ENCODE data around the gene SH2D1B.

The SH2D1B gene

GRCh38 chr1:162397943-162398560, 13.9 kb downstream of the SH2D1B start:
- no peak for ATAC-seq

DNA sequence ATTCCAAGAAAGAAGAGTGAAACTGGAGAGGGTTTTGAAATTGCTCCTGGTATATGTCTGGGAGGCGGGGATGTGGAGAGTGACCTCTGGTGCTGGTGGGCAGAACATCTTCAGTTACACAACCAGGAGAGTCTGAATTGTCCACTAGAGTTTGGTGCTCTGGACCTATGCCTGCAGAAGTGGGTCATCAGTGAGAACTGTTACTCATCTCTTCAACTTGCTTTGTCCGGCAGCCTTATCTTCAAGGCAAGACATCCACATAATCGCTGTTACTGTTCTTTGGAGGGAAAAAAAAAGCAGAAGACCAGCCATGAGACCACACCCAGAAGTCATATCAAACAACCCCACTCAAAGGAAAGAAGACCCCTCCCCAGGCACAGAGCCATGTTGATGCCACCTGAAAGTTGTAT, 14.9 kb downstream of the SH2D1B start:
- ATAC-seq: no peak

- ATAC-seq: no peak
These were observed 15.6 kb downstream of the SH2D1B start for GRCh38 chr1:162396201-162396906.

GRCh38 chr1:162391790-162392563, 20.0 kb downstream of the SH2D1B start:
- ATAC-seq: no peak

DNA sequence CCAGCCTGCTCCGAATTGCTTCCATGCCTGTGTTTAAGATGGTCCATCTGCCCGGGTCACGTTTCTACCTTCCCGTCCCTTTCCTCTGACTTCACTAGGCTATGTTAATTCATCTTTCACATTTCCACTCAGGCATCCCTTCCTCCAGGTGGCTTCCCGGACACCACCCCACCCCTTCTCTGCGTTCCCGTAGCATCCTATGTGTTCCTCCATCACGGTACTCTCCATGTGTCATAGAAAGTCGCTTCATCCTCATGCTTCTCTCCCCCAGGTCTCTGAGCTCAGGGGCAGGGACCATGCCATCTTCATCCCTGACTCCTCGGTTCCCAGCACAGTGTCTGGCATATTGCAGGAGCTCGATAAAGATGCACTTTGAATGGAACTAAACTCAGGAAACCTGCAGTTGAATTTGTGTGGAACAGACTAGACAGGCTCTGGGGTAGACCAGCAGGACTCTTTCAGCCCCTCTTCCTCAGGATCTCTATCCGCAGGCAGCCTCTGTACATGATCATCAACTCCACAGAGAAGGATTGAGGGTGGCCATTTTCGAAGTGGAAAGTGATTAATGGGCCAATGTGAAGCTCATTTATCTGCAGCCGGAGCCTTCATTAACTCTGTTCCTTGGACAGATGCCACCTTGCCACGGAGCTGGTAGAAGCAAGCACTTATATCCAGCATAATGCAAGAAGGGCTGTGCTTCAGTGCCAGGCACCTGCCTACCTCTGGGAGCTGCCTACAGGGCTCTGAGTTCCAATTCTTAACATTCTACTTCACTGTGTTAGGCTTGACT, 21.3 kb downstream of the SH2D1B start:
- ATAC-seq: no peak

DNA sequence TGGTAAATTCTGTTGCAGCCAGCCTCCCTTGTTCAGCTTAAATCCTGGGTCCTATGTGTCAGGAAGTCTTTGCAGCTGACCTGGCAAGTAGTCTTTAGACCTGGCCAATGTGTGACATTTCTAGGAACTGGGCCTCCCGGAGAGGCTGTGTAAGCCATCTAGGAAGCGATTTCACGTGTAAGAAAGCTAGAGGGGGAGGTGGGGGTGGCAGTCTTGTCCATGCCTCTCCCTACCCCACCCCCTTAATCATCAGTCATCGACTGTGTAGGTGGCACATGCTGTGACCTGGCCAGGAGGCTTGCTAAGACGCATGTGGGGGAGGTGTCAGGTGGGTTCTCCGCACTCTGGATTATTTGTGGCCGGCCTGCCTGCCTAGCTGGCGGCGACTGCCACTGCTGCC, 22.0 kb downstream of the SH2D1B start:
- ATAC-seq: no peak

GRCh38 chr1:162389021-162389818, 22.7 kb downstream of the SH2D1B start:
- no peak for ATAC-seq

DNA sequence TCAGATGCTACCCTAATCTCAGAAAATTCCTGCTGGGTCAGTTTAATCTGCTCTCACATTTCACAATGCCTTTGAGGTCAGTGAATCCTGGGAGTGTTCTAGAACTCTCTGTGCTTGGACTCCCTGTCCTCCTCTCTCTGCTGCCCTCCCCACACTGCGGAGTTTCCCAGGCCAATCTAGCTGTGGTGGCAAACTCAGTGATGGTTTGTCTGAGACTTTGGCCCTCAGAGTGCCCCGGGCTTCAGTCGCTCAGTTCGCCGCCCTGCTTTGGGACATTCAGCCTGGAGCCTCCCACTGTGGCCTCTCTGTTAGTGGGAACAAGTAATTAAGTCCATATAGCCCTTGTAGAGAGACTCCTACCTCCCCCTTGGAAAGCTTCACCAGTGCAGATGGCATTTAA, 23.3 kb downstream of the SH2D1B start:
- no peak for ATAC-seq

- no peak for ATAC-seq
These were observed 23.8 kb downstream of the SH2D1B start for GRCh38 chr1:162388083-162388594.

DNA sequence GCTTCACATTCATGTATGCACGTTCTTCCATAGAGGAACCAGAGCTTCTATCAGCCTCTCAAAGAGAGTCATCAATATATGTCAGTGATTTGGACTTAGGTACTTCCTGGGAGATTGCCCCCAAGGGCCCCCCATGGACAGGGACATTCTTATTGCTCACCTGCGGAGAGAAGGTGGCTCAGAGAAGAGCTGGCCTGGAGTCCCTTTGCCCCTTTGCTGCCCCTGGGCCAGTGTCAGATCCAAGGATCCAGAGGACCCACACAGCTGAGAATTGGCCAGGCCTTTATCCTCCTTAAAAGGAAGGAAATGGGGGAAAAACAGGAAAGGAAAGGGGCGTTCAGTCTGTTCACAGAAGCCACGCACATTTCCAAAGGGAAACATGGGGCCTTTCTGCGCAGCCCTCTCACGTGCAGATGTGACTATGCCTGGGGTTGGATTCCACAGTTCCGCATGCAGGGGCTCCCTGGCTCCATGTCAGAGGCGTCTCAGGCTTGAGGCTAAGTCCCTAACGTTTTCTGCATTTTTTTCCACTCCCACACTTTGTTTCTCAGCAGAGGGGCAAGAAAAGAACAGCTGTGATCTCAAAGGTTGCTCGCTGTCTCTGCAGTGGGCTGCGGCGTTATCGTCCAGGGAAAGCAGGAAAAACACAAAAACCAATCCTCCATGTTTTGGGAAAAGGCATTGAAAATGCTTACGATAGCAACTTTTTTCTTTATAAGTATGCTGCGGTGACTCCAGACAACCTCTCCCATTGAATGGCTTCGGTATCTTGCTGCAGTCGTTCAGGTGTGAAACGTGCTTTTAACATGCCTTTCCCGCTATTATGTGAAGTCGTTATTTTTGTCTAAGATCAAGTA, 24.5 kb downstream of the SH2D1B start:
- ATAC-seq: no peak

GRCh38 chr1:162386292-162387225, 25.4 kb downstream of the SH2D1B start:
- ATAC-seq: no peak

- ATAC-seq: no peak
These were observed 26.2 kb downstream of the SH2D1B start for GRCh38 chr1:162385702-162386101.

- no peak for ATAC-seq
These were observed 26.7 kb downstream of the SH2D1B start for GRCh38 chr1:162385280-162385623.

DNA sequence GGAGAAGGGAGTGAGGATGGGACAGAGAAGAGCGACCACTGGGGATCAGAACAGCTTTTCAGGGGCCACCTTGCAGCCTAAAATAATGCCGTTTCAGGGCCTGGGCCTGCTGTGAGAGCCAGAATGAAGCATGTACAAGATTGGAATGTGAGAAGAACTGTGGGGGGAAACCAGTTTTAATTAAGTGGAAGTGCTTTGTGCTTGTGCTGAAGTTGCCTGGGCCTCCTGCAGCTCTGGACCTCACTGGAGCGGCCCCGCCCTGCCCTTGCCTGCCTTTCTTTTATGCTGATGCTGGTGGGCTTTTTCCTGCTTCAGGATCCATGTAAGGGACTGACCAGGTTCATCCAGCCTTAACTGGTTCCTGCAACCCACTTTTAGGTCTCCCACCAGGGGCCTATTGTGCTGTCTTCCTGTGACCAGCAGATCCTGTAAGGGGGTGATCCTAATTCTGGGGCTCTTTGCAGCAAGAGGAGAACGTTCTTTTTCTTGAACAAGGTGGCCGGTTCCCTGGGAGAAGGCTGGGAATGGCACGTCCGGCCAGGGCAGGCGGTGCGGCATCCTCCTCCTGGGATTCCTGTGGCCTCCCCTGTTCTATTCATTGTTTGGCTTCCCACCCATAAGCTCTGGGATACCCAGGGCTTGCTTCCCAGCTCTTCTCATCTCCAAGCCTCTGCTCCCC, 27.2 kb downstream of the SH2D1B start:
- no peak for ATAC-seq

DNA sequence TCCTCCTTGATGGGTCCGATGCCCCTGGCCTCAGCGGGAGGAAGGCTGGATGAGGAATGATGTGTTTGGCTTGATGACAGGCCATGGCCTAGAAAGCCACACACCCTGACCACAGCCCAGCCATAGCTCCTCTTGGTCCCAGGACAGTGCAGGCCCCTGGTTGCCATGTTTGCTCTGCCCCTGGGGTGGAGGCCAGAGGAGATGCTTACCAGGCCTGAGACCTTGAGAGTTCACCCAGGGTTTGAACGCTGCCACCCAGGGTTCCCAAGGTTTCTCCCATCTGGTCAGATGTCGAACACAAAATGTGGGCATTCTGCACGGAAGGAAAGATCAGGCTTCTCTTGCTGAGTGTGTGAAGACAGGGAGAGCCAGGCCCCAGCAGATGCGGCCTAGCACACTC, 27.8 kb downstream of the SH2D1B start:
- no peak for ATAC-seq

DNA sequence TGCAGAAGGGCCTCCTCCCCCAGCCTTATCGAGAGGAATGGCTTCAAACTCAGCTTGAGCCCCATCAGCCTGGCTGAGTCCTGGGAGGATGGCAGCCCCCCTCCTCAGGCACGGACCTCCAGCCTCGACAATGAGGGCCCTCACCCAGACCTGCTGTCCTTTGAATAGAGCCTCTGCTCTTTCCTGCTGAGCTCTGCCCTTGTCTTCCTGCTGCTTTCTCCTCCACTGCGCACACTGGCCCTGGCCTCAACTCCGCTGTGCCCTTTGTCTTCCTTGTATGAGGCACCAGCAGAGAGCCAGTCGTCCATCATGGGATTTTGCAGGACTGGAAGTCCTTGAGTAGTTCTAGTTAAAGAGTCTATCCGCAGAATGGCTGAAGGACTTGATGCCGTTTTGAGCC, 28.4 kb downstream of the SH2D1B start:
- ATAC-seq: no peak

DNA sequence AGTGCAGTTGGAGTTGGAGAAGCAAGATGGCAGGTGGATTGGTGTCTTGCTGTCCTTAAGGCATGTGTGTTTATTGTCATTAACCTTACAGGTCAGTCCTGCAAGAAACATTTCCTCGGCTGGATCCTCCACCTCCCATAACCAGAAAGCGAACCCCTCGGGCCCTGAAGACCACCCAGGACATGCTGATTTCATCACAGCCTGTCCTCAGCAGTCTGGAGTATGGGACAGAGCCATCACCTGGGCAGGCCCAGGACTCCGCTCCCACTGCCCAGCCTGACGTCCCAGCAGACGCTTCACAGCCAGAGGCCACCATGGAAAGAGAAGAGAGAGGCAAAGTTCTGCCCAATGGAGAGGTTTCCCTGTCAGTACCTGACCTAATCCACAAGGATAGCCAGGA, 28.8 kb downstream of the SH2D1B start:
- no peak for ATAC-seq

DNA sequence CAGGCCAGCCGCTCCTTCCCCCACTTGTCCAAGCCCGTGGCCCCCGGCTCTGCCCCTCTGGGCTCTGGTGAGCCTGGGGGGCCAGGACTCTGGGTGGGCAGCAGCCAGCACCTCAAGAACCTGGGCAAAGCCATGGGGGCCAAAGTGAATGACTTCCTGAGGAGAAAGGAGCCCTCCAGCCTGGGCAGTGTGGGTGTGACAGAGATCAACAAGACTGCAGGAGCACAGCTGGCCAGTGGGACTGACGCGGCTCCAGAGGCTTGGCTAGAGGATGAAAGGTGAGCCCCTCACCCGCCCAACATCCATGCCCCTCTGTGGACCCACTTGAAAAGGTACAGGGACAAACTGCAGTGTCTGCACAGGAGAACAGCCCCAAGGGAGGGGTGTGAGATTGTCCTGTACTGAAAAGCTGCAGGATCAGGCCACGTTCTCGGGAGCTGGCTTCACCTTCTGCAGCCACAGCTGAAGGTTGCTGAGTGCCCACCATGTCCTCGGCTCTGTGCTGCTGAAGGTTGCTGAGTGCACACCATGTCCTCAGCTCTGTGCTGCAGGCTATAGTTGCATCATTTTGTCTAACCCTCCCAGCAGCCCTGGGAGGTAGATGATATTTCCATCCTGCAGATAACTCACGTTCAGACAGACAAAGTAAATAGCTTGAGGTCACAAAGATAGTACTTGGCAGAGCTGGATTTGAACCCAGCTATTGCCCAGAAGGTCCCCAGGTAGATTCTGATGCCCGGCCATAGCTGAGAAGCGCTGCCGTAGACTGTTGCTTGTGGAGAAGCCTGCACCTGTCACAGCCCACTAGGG, 29.8 kb downstream of the SH2D1B start:
- ATAC-seq: no peak

Measured in activated CD4-positive, CD25-positive, alpha-beta regulatory T cell treated with anti-CD3 and anti-CD28 coated beads, Interleukin-2, amount 50 U/mL, for 24 hours (primary cell).